GM23338 (cell line): ENCODE results near the gene KLHL9. TPM values are rescaled to one million over a fixed set of nuclear protein-coding genes. Genes with fewer than 3 reads are reported as not detected.

Experiments used
- ATAC-seq: fragments of 200-7000 bp; cut with Tn5 transposase; 3 replicates; pipeline ENCODE4 v1.9.1; 2020
- DNase-seq: peaks from one replicate; pipeline ENCODE4 v3.0.0-alpha.2; 2015; ENCODE audit warnings: low spot score
- H2AFZ ChIP-seq: fragments of 200-600 bp; sonication (generic); 2 replicates; pipeline ENCODE4 v1.8.0; 2016; ENCODE audit warnings: antibody characterized with exemption, mild to moderate bottlenecking, moderate library complexity
- H3F3A ChIP-seq: fragments of 200-600 bp; sonication (generic); replicated peaks from 2 replicates; pipeline ENCODE4 v1.8.0; 2017; ENCODE audit warnings: antibody characterized with exemption, mixed run types, low read depth
- H3K27ac ChIP-seq: fragments of 200-600 bp; sonication (generic); 2 replicates; pipeline ENCODE4 v1.6.1; 2016; ENCODE audit warnings: low read depth
- H3K27me3 ChIP-seq: fragments of 200-600 bp; sonication (generic); 2 replicates; pipeline ENCODE4 v1.8.0; 2016; ENCODE audit warnings: mild to moderate bottlenecking, mixed run types, moderate library complexity; ENCODE audit not compliant: insufficient read depth
- H3K36me3 ChIP-seq: fragments of 200-600 bp; sonication (generic); 2 replicates; pipeline ENCODE4 v1.8.0; 2016; ENCODE audit warnings: mild to moderate bottlenecking; ENCODE audit not compliant: insufficient read depth
- H3K4me1 ChIP-seq: fragments of 200-600 bp; sonication (generic); 2 replicates; pipeline ENCODE4 v1.8.0; 2016; ENCODE audit warnings: mild to moderate bottlenecking, moderate library complexity; ENCODE audit not compliant: insufficient read depth
- H3K4me2 ChIP-seq: fragments of 200-600 bp; sonication (generic); 2 replicates; pipeline ENCODE4 v1.7.1; 2017; ENCODE audit warnings: mixed run types
- H3K4me3 ChIP-seq: fragments of 200-600 bp; sonication (generic); 2 replicates; pipeline ENCODE4 v1.6.1; 2016; ENCODE audit warnings: mixed run types
- H3K79me2 ChIP-seq: fragments of 200-600 bp; sonication (generic); replicated peaks from 2 replicates; pipeline ENCODE4 v1.8.0; 2017; ENCODE audit warnings: mild to moderate bottlenecking; ENCODE audit not compliant: insufficient read depth
- H3K9me2 ChIP-seq: fragments of 200-600 bp; sonication (generic); 2 replicates; pipeline ENCODE4 v1.8.0; 2017; ENCODE audit not compliant: insufficient read depth
- H4K20me1 ChIP-seq: fragments of 200-600 bp; sonication (generic); replicated peaks from 2 replicates; pipeline ENCODE4 v1.8.0; 2017; ENCODE audit warnings: mild to moderate bottlenecking; ENCODE audit not compliant: insufficient read depth
- H3K27ac Mint-ChIP-seq: 2 replicates; pipeline ENCODE4 v1.8.0; 2020; ENCODE audit warnings: inconsistent platforms, mild to moderate bottlenecking, moderate library complexity, mixed read lengths
- H3K27me3 Mint-ChIP-seq: 3 replicates; pipeline ENCODE4 v1.8.0; 2022; ENCODE audit warnings: low read depth, mild to moderate bottlenecking, moderate library complexity, mixed read lengths, inconsistent platforms; ENCODE audit not compliant: insufficient read depth, poor library complexity
- H3K36me3 Mint-ChIP-seq: 3 replicates; pipeline ENCODE4 v1.8.0; 2021; ENCODE audit warnings: low read depth, mild to moderate bottlenecking, inconsistent platforms, moderate library complexity, mixed read lengths
- H3K4me1 Mint-ChIP-seq: 3 replicates; pipeline ENCODE4 v1.8.0; 2020; ENCODE audit warnings: mild to moderate bottlenecking, inconsistent platforms, mixed read lengths
- H3K4me3 Mint-ChIP-seq: 3 replicates; pipeline ENCODE4 v1.8.0; 2021; ENCODE audit warnings: moderate library complexity, mild to moderate bottlenecking, inconsistent platforms, mixed read lengths
- H3K9me3 Mint-ChIP-seq: 3 replicates; pipeline ENCODE4 v1.8.0; 2020; ENCODE audit warnings: moderate library complexity, mild to moderate bottlenecking, inconsistent platforms, mixed read lengths
- EZH2 ChIP-seq: fragments of 200-600 bp; sonication (generic); IDR thresholded peaks from one replicate; pipeline ENCODE4 v1.8.0; 2017; ENCODE audit warnings: antibody characterized with exemption, mild to moderate bottlenecking, low read depth; ENCODE audit not compliant: unreplicated experiment
- EZH2phosphoT487 ChIP-seq: fragments of 200-600 bp; sonication (generic); IDR thresholded peaks from one replicate; pipeline ENCODE4 v1.8.1; 2018; ENCODE audit warnings: antibody characterized with exemption; ENCODE audit not compliant: unreplicated experiment
- JUNB ChIP-seq: IDR thresholded peaks from one replicate; pipeline ENCODE4 v1.6.1; 2016; ENCODE audit warnings: antibody characterized with exemption; ENCODE audit not compliant: unreplicated experiment
- POLR2AphosphoS5 ChIP-seq: IDR thresholded peaks from 2 replicates; pipeline ENCODE4 v1.6.1; 2016; ENCODE audit warnings: antibody characterized with exemption, low read depth
- ZNF114 ChIP-seq: fragments of 250-450 bp; sonication (Bioruptor Pico); IDR thresholded peaks from 2 replicates; pipeline ENCODE4 v1.5.0; 2020; ENCODE audit warnings: mild to moderate bottlenecking, moderate library complexity
- ZNF331 ChIP-seq: fragments of 250-450 bp; sonication (Bioruptor Pico); IDR thresholded peaks from 2 replicates; pipeline ENCODE4 v1.5.0; 2020; ENCODE audit warnings: low read depth, mild to moderate bottlenecking, moderate library complexity
- polyA plus RNA-seq: library from polyadenylated mRNA; unstranded; fragments of >200 nt; fragmentation: Nextera tagmentation; extraction: Ambion mirVana; gene quantifications from 2 replicates; pipeline ENCODE4 v1.2.1, GENCODE V29; 2016
- total RNA-seq: library from RNA; depleted of rRNA; stranded (reverse); fragments of >200 nt; shearing (Covaris generic); gene quantifications from 2 replicates; pipeline ENCODE4 v1.2.3, GENCODE V29; 2014; rRNA removed
- TF ChIP-seq, protein P1 (sequence below), 2 experiments: fragments of 200-600 bp in 1 of 2; sonication (generic) in 1 of 2; conservative IDR thresholded peaks; 2 replicates each; pipeline versions ENCODE4 v1.5.1 to v1.6.1; 2016 to 2017; ENCODE audit warnings: antibody characterized with exemption in 2 of 2, low read depth in 2 of 2, mild to moderate bottlenecking in 2 of 2, moderate library complexity in 1 of 2

The KLHL9 gene
- total and polyA plus RNA-seq, 2 experiments from 2014 or later: 9.1 to 24.0 TPM

DNA sequence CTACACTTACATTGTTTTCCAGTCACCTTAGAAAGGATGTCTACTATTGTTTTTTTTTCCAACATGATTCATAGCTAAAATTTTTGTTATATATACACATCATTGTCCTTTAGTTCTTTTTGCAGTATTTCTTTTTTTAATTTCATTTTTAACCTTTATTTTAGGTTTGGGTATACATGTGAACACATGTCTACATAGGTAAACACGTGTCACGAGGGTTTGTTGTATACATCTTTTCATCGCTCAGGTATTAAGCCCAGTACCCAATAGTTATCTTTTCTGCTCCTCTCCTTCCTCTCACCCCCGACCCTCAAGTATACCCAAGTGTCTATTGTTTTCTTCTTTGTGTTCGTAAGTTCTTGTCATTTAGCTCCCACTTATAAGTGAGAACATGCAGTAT is 49.1 kb downstream of the KLHL9 start:
- H3K36me3 ChIP-seq: no peaks in the 10 kb centered on the region
- H3F3A ChIP-seq: no peaks in the 10 kb centered on the region
- H2AFZ ChIP-seq: no peak overlapping the region
- no peaks in the 10 kb centered on the region for H3K4me1 Mint-ChIP-seq
- TF ChIP-seq ZNF331 (CRISPR knock-in tag) (no peak), JUNB (no peak), ZNF114 (CRISPR knock-in tag) (no peak), EZH2phosphoT487 (no peak)
- TF ChIP-seq, protein P1, sequence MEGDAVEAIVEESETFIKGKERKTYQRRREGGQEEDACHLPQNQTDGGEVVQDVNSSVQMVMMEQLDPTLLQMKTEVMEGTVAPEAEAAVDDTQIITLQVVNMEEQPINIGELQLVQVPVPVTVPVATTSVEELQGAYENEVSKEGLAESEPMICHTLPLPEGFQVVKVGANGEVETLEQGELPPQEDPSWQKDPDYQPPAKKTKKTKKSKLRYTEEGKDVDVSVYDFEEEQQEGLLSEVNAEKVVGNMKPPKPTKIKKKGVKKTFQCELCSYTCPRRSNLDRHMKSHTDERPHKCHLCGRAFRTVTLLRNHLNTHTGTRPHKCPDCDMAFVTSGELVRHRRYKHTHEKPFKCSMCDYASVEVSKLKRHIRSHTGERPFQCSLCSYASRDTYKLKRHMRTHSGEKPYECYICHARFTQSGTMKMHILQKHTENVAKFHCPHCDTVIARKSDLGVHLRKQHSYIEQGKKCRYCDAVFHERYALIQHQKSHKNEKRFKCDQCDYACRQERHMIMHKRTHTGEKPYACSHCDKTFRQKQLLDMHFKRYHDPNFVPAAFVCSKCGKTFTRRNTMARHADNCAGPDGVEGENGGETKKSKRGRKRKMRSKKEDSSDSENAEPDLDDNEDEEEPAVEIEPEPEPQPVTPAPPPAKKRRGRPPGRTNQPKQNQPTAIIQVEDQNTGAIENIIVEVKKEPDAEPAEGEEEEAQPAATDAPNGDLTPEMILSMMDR (conservative IDR thresholded peaks at IDR 0.05; ENCODE audit: low read depth in 2 of 2): no peak
- no peak for ATAC-seq
- H3K36me3 Mint-ChIP-seq: no peaks in the 10 kb centered on the region
- H3K4me1 ChIP-seq: no peaks in the 10 kb centered on the region
- H3K27ac ChIP-seq: no peak overlapping the region
- no peak overlapping the region for H3K27ac Mint-ChIP-seq
- H3K4me3 Mint-ChIP-seq: no peak overlapping the region
- H3K79me2 ChIP-seq: no peaks in the 10 kb centered on the region
- H3K4me2 ChIP-seq: no peak overlapping the region
- no peaks in the 10 kb centered on the region for H3K9me2 ChIP-seq
- no peaks in the 10 kb centered on the region for H3K27me3 Mint-ChIP-seq
- no peaks in the 10 kb centered on the region for H4K20me1 ChIP-seq
- no peak overlapping the region for H3K4me3 ChIP-seq
- no peaks in the 10 kb centered on the region for H3K9me3 Mint-ChIP-seq
- no peak for DNase-seq
- H3K27me3 ChIP-seq: peaks cover 5% of the 10 kb centered on the region; the same call in 1 of the 2 replicates

DNA sequence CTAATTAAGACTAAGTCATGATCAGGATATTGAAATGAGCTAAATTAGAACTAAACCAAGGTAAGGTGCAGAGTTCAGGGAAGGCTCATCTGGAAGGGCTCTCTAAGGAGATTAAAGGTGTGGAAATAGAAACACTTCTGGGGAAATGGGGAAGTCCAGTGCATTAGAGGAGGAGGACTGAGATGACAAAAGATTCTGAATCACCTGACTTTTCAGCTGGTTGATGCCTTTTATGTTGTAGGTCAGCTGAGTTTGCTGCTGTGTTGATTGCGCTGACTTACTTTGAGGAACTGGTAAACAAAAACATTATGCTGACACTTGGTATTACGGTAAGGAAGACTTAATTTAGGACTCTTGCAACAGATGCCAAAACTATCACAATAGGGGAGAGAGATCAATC is 53.9 kb downstream of the KLHL9 start:
- Mint-ChIP-seq H3K36me3 (no peaks in the 10 kb centered on the region), H3K9me3 (no peaks in the 10 kb centered on the region), H3K4me3 (no peak overlapping the region), H3K27me3 (no peaks in the 10 kb centered on the region), H3K27ac (no peak overlapping the region), H3K4me1 (no peaks in the 10 kb centered on the region)
- Histone ChIP-seq H3K27ac (no peak overlapping the region), H3K4me2 (no peak overlapping the region), H3K4me3 (no peak overlapping the region), H3K27me3 (peaks cover 19% of the 10 kb centered on the region), H4K20me1 (no peaks in the 10 kb centered on the region), H3K9me2 (0 out of 2 replicates have a peak, but pooled peaks cover 2% of the 10 kb centered on the region), H3K4me1 (no peaks in the 10 kb centered on the region), H3F3A (no peaks in the 10 kb centered on the region), H2AFZ (no peak overlapping the region), H3K79me2 (no peaks in the 10 kb centered on the region), H3K36me3 (no peaks in the 10 kb centered on the region)
- no peak for TF ChIP-seq EZH2
- TF ChIP-seq POLR2AphosphoS5: no peak
- DNase-seq (no peak), ATAC-seq (no peak)

Other genes starting within 250 kb of the KLHL9 start
- gene IFNW1, start 193.6 kb downstream of the KLHL9 start, total RNA-seq: not detected in 2 replicates
- gene IFNW1, start 193.6 kb downstream of the KLHL9 start, polyA plus RNA-seq: not detected in 2 replicates
- gene IFNA21, start 168.7 kb downstream of the KLHL9 start, total RNA-seq: not detected in 2 replicates
- gene IFNA21, start 168.7 kb downstream of the KLHL9 start, polyA plus RNA-seq: not detected in 2 replicates
- gene IFNA4, start 147.8 kb downstream of the KLHL9 start, total RNA-seq: not detected in 2 replicates
- not detected in 2 replicates for gene IFNA4, start 147.8 kb downstream of the KLHL9 start, polyA plus RNA-seq
- gene IFNA7, start 133.2 kb downstream of the KLHL9 start, total RNA-seq: not detected in 2 replicates
- gene IFNA7, start 133.2 kb downstream of the KLHL9 start, polyA plus RNA-seq: not detected in 2 replicates
- not detected in 2 replicates for gene IFNA10, start 128.3 kb downstream of the KLHL9 start, total RNA-seq
- not detected in 2 replicates for gene IFNA10, start 128.3 kb downstream of the KLHL9 start, polyA plus RNA-seq
- gene IFNA16, start 118.1 kb downstream of the KLHL9 start, total RNA-seq: not detected in 2 replicates
- gene IFNA16, start 118.1 kb downstream of the KLHL9 start, polyA plus RNA-seq: not detected in 2 replicates
- gene IFNA17, start 107.2 kb downstream of the KLHL9 start, total RNA-seq: not detected in 2 replicates
- not detected in 2 replicates for gene IFNA17, start 107.2 kb downstream of the KLHL9 start, polyA plus RNA-seq
- gene IFNA14, start 95.4 kb downstream of the KLHL9 start, total RNA-seq: not detected in 2 replicates
- not detected in 2 replicates for gene IFNA14, start 95.4 kb downstream of the KLHL9 start, polyA plus RNA-seq
- not detected in 2 replicates for gene IFNA5, start 30.1 kb downstream of the KLHL9 start, total RNA-seq
- not detected in 2 replicates for gene IFNA5, start 30.1 kb downstream of the KLHL9 start, polyA plus RNA-seq
- not detected in 2 replicates for gene IFNA6, start 15.5 kb upstream of the KLHL9 start, total RNA-seq
- gene IFNA6, start 15.5 kb upstream of the KLHL9 start, polyA plus RNA-seq: not detected in 2 replicates
- gene IFNA13, start 32.7 kb upstream of the KLHL9 start, total RNA-seq: not detected in 2 replicates
- not detected in 2 replicates for gene IFNA13, start 32.7 kb upstream of the KLHL9 start, polyA plus RNA-seq
- gene IFNA2, start 50.0 kb upstream of the KLHL9 start, total RNA-seq: not detected in 2 replicates
- gene IFNA2, start 50.0 kb upstream of the KLHL9 start, polyA plus RNA-seq: not detected in 2 replicates
- not detected in 2 replicates for gene IFNA8, start 73.7 kb upstream of the KLHL9 start, total RNA-seq
- gene IFNA8, start 73.7 kb upstream of the KLHL9 start, polyA plus RNA-seq: not detected in 2 replicates
- gene IFNA1, start 105.0 kb upstream of the KLHL9 start, total RNA-seq: not detected in 2 replicates
- gene IFNA1, start 105.0 kb upstream of the KLHL9 start, polyA plus RNA-seq: not detected in 2 replicates
- 0.21 and 0.35 TPM in 2 replicates for gene IFNE, start 146.9 kb upstream of the KLHL9 start, total RNA-seq
- gene IFNE, start 146.9 kb upstream of the KLHL9 start, polyA plus RNA-seq: not detected in 2 replicates